ENCODE measurements around the gene PTGER4.
"Not testable (repeated sequence)": the region's sequence is repeated elsewhere in the genome, so short reads cannot be mapped to it uniquely, and the experiment has no call there.

PTGER4 gene

DNA sequence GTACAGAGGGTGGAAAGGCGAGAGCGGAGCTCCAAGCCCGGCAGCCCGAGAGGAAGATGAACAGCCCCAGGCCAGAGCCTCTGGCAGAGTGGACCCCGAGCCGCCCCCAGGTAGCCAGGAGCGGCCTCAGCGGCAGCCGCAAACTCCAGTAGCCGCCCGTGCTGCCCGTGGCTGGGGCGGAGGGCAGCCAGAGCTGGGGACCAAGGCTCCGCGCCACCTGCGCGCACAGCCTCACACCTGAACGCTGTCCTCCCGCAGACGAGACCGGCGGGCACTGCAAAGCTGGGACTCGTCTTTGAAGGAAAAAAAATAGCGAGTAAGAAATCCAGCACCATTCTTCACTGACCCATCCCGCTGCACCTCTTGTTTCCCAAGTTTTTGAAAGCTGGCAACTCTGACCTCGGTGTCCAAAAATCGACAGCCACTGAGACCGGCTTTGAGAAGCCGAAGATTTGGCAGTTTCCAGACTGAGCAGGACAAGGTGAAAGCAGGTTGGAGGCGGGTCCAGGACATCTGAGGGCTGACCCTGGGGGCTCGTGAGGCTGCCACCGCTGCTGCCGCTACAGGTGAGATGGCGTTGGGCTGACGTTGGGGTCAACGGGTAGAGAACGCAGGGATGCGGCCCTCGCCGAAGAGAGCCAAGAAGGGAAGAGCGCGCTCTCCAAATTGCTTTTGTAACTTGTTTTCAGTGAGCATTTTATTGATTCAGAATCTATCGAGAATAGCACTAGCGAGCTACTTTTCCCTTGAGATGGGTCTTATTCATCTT, at the start of gene PTGER4:
TSS of gene PTGER4 (plus strand) at position 3 of the 769 bp plus-strand sequence. CDS start 1,079 bp downstream, outside the sequence.
- DNase-seq = no peak

GRCh38 chr5:40630126-40630525, 49.6 kb upstream of the PTGER4 start:
- no peak for DNase-seq

DNA sequence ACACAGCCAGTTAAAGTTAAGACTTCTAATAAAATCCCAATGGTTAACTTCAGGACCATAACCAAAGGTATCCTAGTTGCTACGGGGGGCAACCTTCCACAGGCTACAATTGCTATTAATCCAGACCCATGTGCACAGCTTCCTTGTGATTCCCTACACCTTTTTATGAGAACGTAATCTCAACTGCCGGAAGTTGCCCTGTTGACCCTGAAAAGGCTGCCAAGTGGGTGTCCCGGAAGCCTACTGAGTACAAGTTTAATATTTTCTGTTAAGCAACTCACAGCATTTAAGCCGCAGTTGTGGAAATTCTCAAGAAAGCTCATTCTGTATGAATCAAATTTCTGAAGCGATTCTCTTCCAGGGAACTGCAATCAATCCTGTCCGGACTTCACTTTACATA, 48.5 kb upstream of the PTGER4 start:
- no peak for DNase-seq

GRCh38 chr5:40634154-40634553, 45.6 kb upstream of the PTGER4 start:
- no peak for DNase-seq

GRCh38 chr5:40634593-40634992, 45.1 kb upstream of the PTGER4 start:
- no peak for DNase-seq

DNA sequence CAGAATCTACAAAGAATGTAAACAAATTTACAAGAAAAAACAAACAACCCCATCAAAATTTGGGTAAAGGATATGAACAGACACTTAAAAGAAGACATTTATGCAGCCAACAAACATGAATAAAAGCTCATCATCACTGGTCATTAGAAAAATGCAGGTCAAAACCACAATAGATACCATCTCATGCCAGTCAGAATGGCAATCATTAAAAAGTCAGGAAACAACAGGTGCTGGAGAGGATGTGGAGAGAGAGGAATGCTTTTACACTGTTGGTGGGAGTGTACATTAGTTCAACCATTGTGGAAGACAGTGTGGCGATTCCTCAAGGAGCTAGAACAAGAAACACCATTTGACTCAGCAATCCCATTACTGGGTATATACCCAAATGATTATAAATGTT, 40.2 kb upstream of the PTGER4 start:
- DNase-seq = not testable (repeated sequence)

DNA sequence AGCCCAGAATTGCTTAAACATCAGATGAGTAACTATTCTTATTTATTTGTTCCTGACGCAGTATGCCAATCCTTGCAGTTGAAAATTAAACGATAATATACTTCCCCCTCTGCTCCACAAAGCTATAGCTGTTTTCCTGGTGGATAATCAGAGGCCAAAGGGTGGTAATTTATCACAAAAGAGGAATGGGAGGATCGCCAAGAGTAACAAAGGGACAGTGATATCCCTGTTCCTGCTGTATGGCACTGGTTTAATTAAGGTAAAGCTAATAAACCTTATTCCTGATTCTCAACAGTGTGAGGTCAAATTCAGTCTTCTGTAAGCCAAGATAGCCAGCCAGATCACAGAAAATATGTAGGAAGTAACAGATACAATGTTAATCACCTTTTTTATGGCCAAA, 33.4 kb upstream of the PTGER4 start:
- no peak for DNase-seq

GRCh38 chr5:40648150-40648549, 31.6 kb upstream of the PTGER4 start:
- DNase-seq = no peak

GRCh38 chr5:40649463-40650030, 30.2 kb upstream of the PTGER4 start:
- DNase-seq = no peak

DNA sequence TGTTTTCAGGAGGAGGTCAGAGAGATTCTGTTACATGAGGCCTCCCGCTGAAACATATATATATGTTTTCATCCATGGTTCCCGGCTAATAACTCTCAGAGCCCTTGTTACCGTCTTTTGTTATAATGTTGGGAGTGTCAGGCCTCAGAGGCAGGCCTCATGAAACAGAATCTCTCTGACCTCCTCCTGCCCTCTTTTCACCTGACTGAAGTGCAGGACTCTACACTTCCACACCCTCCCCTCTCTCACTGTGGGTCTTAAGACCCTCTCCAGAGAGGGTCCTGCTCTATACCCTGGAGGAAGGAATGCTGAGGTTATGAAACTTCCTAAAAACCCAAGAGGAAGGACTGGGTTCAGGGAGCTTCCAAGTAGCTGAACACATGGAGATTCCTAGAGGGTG, 28.5 kb upstream of the PTGER4 start:
- DNase-seq = no peak

GRCh38 chr5:40652441-40653220, 27.1 kb upstream of the PTGER4 start:
- no peak for DNase-seq

- DNase-seq = no peak
These were observed 26.3 kb upstream of the PTGER4 start for GRCh38 chr5:40653221-40654022.

DNA sequence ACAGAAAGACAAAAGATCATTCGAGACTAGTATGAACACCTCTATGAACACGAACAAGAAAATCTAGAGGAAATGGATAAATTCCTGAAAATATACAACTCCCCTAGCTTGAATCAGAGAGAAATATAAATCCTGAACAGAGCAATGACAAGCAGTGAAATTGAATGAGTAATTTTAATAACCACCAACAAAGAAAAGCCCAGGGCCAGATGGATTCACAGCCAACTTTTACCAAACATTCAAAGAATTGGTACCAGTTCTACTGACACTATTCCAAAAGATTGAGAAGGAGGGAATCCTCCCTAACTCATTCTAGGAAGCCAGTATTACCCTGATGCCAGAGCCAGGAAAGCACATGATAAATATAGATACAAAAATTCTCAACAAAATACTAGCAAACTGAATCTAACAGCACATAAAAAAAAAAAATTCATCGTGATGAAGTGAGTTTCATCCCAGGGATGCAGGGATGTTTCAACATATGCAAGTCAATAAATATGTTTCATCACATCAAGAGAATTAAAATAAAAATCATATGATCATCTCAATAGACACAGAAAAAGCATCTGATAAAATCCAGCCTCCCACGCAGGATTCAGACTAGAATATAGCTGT, 25.2 kb upstream of the PTGER4 start:
- no peak for DNase-seq

GRCh38 chr5:40655138-40655537, 24.6 kb upstream of the PTGER4 start:
- no peak for DNase-seq

GRCh38 chr5:40656091-40656490, 23.6 kb upstream of the PTGER4 start:
- not testable (repeated sequence) for DNase-seq

DNA sequence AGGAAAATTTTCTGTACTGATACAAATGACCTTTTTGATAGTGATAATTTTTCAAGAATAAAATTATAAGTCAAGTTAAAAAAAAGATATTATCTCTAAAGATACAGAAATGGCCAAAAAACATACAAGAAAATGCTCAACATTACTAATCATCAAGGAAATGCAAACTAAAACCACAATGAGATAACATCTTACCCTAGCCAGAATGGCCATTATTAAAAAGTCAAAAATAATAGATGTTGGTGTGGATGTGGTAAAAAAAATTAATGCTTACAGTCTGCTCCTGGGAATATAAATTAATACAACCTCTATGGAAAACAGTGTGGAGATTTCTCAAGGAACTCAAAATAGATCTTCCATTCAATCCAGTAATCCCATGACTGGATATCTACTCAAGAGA, 22.9 kb upstream of the PTGER4 start:
- DNase-seq = no peak

DNA sequence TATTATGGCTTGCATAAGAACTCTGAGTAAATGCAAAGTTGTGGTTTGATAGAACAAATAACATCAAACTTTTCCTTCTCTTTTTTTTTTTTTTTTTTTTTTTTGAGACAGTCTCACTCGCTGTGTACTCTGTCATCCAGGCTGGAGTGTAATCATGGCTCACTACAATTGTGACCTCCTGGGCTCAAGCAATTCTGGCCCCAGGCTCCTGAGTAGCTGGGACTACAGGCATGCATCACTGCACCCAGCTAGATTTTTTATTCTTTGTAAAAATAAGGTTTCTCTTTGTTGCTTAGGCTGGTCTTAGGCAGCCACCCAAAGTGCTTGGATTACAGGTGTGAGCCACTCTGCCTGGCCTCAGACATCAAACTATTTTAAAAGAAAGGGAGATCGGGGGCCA, 19.0 kb upstream of the PTGER4 start:
- DNase-seq = no peak

- no peak for DNase-seq
These were observed 13.9 kb upstream of the PTGER4 start for GRCh38 chr5:40665635-40666298.

DNA sequence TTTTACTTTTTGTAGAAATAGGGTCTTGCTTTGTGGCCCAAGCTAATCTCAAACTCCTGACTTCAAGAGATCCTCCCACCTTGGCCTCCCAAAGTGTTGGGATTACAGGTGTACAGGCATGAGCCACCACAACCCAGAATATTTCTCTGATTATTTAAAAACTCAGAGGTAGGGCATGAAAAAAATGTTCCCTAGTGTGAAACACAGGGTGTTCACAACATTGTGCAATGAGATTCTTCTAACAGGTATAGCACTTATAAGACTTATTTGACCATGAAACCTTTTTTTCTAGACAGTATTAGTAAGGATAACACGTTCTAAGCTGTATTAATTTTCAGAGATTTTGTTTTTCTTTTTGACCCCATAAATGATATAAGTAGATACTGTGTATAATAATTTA, 13.1 kb upstream of the PTGER4 start:
- DNase-seq = no peak

DNA sequence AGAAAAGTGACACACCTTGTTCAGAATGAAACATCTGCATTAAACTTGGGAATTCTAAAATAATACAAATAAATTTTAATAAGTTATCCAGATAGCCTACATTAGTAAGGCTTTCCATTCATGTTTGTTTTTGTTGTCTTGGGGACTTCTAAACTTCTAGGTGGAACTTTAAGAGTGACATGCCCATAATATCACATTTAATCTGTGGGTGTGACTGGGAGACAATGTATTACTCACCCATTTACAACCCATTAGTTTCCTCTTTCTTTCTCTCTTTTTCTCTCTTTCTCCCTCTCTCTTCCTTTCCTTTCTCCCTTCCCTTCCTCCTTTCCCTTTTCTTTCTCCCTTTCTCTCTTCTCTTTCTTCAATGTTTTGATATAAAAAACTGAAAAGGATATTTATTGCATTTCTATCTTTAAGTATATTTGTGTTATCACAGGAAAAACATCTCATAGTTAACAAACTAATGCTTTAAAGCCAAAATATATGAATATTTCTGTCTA, 12.5 kb upstream of the PTGER4 start:
- DNase-seq = no peak

DNA sequence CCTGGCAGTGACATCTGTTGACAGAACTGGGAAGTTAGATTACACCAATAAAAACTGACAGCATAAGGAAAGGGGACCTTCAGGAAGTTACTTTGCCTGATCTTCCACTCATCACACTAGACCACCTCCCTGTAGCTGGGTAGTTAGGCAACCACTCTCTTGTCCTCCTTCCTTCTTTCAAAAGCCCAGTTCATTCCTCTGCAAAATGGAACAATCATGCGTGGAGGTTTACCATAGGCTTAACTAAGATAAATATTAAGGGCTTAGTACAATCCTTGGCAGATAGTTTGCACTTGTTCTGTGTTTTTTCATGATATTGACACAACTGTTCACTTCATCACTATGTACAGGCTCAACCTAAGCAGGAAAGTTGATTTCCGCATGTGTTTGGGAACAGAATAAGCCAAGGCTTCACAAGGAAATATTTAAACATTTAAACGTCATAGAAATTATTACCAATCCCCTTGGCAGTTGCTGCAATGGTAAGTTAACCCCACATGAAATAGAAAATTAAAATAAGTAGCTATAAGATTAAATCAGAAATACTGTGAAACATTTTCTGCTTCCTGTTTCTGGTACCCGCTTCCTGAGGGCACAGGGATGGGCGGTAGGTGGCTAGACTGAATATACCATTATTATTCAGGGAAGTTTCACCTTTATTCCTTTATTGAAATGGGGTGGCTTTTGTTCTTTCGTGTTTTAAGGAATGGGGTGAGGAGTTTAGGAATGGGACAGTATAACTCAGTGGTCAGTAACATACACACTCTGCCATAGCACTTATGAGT, 9.9 kb upstream of the PTGER4 start:
- DNase-seq = no peak

Data from HCEC 1CT (cell line).